ENCODE measurements around the gene CD28.

DNA sequence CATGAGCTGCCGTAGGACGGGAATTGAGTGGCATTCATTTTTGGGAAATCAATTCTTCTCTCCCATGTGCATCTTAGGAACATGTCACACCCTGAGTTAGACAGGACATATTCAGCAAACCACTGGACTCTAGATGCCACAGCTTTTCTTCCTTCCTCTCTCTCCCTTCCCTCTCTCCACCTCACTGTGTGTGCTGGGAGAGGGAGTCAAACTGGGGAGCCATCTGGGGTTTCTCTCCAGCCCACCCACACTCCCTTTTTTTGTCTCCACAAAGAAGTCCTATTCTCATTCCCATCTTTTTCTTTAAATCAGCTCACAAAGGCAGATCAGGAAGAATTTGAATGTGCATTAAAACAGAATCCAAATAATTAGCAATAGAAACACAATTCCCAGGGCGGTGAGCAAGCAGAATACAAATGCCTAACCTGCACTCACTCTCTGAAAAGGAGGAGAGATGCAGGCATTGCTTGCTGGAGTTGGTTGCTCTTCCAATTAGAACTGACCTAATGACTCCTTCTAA lies 15.4 kb downstream of the CD28 start:
- TF ChIP-seq, protein P1, sequence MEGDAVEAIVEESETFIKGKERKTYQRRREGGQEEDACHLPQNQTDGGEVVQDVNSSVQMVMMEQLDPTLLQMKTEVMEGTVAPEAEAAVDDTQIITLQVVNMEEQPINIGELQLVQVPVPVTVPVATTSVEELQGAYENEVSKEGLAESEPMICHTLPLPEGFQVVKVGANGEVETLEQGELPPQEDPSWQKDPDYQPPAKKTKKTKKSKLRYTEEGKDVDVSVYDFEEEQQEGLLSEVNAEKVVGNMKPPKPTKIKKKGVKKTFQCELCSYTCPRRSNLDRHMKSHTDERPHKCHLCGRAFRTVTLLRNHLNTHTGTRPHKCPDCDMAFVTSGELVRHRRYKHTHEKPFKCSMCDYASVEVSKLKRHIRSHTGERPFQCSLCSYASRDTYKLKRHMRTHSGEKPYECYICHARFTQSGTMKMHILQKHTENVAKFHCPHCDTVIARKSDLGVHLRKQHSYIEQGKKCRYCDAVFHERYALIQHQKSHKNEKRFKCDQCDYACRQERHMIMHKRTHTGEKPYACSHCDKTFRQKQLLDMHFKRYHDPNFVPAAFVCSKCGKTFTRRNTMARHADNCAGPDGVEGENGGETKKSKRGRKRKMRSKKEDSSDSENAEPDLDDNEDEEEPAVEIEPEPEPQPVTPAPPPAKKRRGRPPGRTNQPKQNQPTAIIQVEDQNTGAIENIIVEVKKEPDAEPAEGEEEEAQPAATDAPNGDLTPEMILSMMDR (conservative IDR thresholded peaks at IDR 0.05 in 1 of 2, IDR thresholded peaks at IDR 0.05 in 1 of 2; ENCODE audit: low read depth in 1 of 2, low read length in 2 of 2) = no peak
- no peak for TF ChIP-seq EZH2 (IDR thresholded peaks at IDR 0.05; ENCODE audit: low read length, missing control alignments)
